Endothelial cell of umbilical vein (primary cell): ENCODE data around the gene FHIP1B. TPM values are rescaled to one million over a fixed set of nuclear protein-coding genes. Genes with fewer than 3 reads are reported as not detected.

ENCODE experiments used
- BruUV-seq: library from RNA; stranded (reverse); fragments of 400-500 nt; replicated peaks from 2 replicates; lab custom pipeline; 2021; lab: Mats Ljungman, UMichigan
- CTCF ChIA-PET: fragments of 300-600, 350-600 bp; sonication (Branson Sonifier 250); formaldehyde crosslinking; loops from one replicate; lab custom pipeline; 2021; ENCODE audit warnings: antibody characterized with exemption, inconsistent platforms; lab: Charles Lee
- POLR2A ChIA-PET: fragments of 300-600, 350-600 bp; sonication (Branson Sonifier 250); formaldehyde crosslinking; loops from one replicate; lab custom pipeline; 2021; ENCODE audit warnings: antibody characterized with exemption, inconsistent platforms; lab: Charles Lee
- DNase-seq: peaks from one replicate; pipeline ENCODE4 v3.0.0-alpha.2; 2011; ENCODE audit warnings: low read depth, low spot score
- FAIRE-seq: peaks from 2 replicates; lab custom pipeline; 2011; peaks lifted over from hg19 to GRCh38; lab: Jason Lieb, UNC
- H2AFZ ChIP-seq: 2 replicates; pipeline ENCODE4 v1.6.0; 2012; ENCODE audit warnings: low read depth, low read length, control low read depth, inconsistent platforms
- H3K27ac ChIP-seq: 2 replicates; pipeline ENCODE4 v1.5.1; 2011; ENCODE audit warnings: low read depth, mild to moderate bottlenecking, control low read depth, low read length, moderate library complexity; ENCODE audit not compliant: insufficient read depth
- H3K27me3 ChIP-seq, 2 experiments: 2 replicates each; pipeline versions ENCODE4 v1.6.0 to v1.6.1; 2011; ENCODE audit warnings: low read length in 2 of 2, mixed read lengths in 1 of 2; ENCODE audit not compliant: control insufficient read depth in 2 of 2, insufficient read depth in 2 of 2
- H3K36me3 ChIP-seq, 2 experiments: 2 replicates in 1 of 2; 3 replicates in 1 of 2; pipeline ENCODE4 v1.5.1; 2011; ENCODE audit warnings: low read length in 2 of 2, mild to moderate bottlenecking in 1 of 2, moderate library complexity in 1 of 2; ENCODE audit not compliant: control insufficient read depth in 2 of 2, insufficient read depth in 2 of 2; ENCODE audit errors: extremely low read depth in 1 of 2
- H3K4me1 ChIP-seq: 3 replicates; pipeline ENCODE4 v1.5.1; 2011; ENCODE audit warnings: mild to moderate bottlenecking, low read length; ENCODE audit not compliant: control insufficient read depth, insufficient read depth; ENCODE audit errors: extremely low read depth
- H3K4me2 ChIP-seq: 2 replicates; pipeline ENCODE4 v1.6.1; 2011; ENCODE audit warnings: low read length, control low read depth, mixed read lengths; ENCODE audit not compliant: insufficient read depth
- H3K4me3 ChIP-seq, 3 experiments: fragments of 200-600 bp in 1 of 3; sonication (generic), shearing (Covaris generic) in 1 of 3; replicated peaks in 1 of 3; 2 replicates each; pipeline ENCODE4 v1.5.1; 2011 to 2016; ENCODE audit warnings: control low read depth in 3 of 3, low read length in 3 of 3, mild to moderate bottlenecking in 2 of 3, inconsistent platforms in 1 of 3, low read depth in 1 of 3, moderate library complexity in 1 of 3; ENCODE audit not compliant: insufficient read depth in 1 of 3
- H3K79me2 ChIP-seq: 2 replicates; pipeline ENCODE4 v1.6.0; 2012; ENCODE audit warnings: low read length, inconsistent platforms; ENCODE audit not compliant: control insufficient read depth, insufficient read depth
- H3K9ac ChIP-seq: replicated peaks from 2 replicates; pipeline ENCODE3; 2011; ENCODE audit warnings: low read length, control low read depth; ENCODE audit not compliant: insufficient read depth; ENCODE audit errors: extremely low read depth
- H3K9me1 ChIP-seq: replicated peaks from 3 replicates; pipeline ENCODE4 v1.6.0; 2011; ENCODE audit warnings: mild to moderate bottlenecking, low read length; ENCODE audit not compliant: control insufficient read depth, insufficient read depth; ENCODE audit errors: extremely low read depth
- H3K9me3 ChIP-seq: replicated peaks from 2 replicates; pipeline ENCODE4 v1.5.1; 2012; ENCODE audit warnings: low read length, inconsistent platforms; ENCODE audit not compliant: control insufficient read depth, insufficient read depth
- H4K20me1 ChIP-seq: replicated peaks from 2 replicates; pipeline ENCODE3; 2011; ENCODE audit warnings: mild to moderate bottlenecking, low read length; ENCODE audit not compliant: control insufficient read depth, insufficient read depth; ENCODE audit errors: extremely low read depth
- EZH2 ChIP-seq: IDR thresholded peaks from 2 replicates; pipeline ENCODE4 v1.6.1; 2012; ENCODE audit warnings: borderline replicate concordance, low read depth, mild to moderate bottlenecking, moderate library complexity, low read length, inconsistent platforms; ENCODE audit not compliant: severe bottlenecking
- FOS ChIP-seq: IDR thresholded peaks from 2 replicates; pipeline ENCODE4 v1.6.1; 2011; ENCODE audit warnings: mild to moderate bottlenecking, low read length, moderate library complexity, borderline replicate concordance; ENCODE audit not compliant: insufficient read depth
- GATA2 ChIP-seq: IDR thresholded peaks from 2 replicates; pipeline ENCODE4 v1.7.0; 2011; ENCODE audit warnings: low read depth, mild to moderate bottlenecking, moderate library complexity, mixed read lengths, low read length; ENCODE audit not compliant: insufficient read length, insufficient read depth
- JUN ChIP-seq: IDR thresholded peaks from 2 replicates; pipeline ENCODE4 v1.6.1; 2011; ENCODE audit warnings: borderline replicate concordance, low read depth; ENCODE audit not compliant: insufficient read length, insufficient read depth
- MYC ChIP-seq: IDR thresholded peaks from one replicate; pipeline ENCODE4 v1.6.1; 2011; ENCODE audit warnings: mild to moderate bottlenecking, low read depth, low read length
- POLR2A ChIP-seq: IDR thresholded peaks from 2 replicates; pipeline ENCODE4 v1.6.1; 2012; ENCODE audit warnings: low read depth, mild to moderate bottlenecking, control low read depth, low read length
- POLR2AphosphoS5 ChIP-seq: IDR thresholded peaks from 2 replicates; pipeline ENCODE4 v1.6.1; 2012; ENCODE audit warnings: low read depth, mild to moderate bottlenecking, control low read depth, low read length, moderate library complexity; ENCODE audit not compliant: insufficient read depth
- dilution Hi-C: fragments of 300-500 bp; cut with MboI; formaldehyde crosslinking; loops from one replicate; pipeline ENCODE4 v1.15.0; 2019; ENCODE audit warnings: low sequenced_read_pairs; ENCODE audit not compliant: extremely low pct_ligation_motif_present
- intact Hi-C: fragments of 100-400 bp; cut with micrococcal nuclease; formaldehyde crosslinking; loops from one replicate; pipeline ENCODE4 v1.10.0; 2022
- polyA plus RNA-seq, 4 experiments: library from polyadenylated mRNA; depleted of rRNA in 3 of 4; stranded (reverse) in 3 of 4; unstranded in 1 of 4; fragments of >200 nt; gene quantifications; 2 replicates each; pipeline versions ENCODE4 v1.2.1 to v1.2.3, GENCODE V29; 2011 to 2012; ENCODE audit warnings: missing spikeins in 1 of 4
- total RNA-seq: library from RNA; stranded (reverse); gene quantifications from 2 replicates; pipeline ENCODE4 v1.2.3, GENCODE V29; 2021
- TF ChIP-seq, protein P1 (sequence below): IDR thresholded peaks from 2 replicates; pipeline ENCODE4 v1.6.1; 2011; ENCODE audit not compliant: insufficient read depth, insufficient read length
- TF ChIP-seq, protein P2 (sequence below), 2 donors: IDR thresholded peaks; 1 replicate in 1 of 2; 2 replicates in 1 of 2; pipeline ENCODE4 v1.5.1; 2011; ENCODE audit warnings: low read length in 2 of 2, mild to moderate bottlenecking in 2 of 2, moderate library complexity in 2 of 2, control low read depth in 1 of 2, inconsistent platforms in 1 of 2, low read depth in 1 of 2; ENCODE audit not compliant: insufficient read depth in 1 of 2; ENCODE audit errors: extremely low read depth in 1 of 2

FHIP1B gene
- total and polyA plus RNA-seq, 2 donors (not counting 3 experiments of a cell fraction or from before 2014, with no cell fraction given): 21.3 to 50.1 TPM

DNA sequence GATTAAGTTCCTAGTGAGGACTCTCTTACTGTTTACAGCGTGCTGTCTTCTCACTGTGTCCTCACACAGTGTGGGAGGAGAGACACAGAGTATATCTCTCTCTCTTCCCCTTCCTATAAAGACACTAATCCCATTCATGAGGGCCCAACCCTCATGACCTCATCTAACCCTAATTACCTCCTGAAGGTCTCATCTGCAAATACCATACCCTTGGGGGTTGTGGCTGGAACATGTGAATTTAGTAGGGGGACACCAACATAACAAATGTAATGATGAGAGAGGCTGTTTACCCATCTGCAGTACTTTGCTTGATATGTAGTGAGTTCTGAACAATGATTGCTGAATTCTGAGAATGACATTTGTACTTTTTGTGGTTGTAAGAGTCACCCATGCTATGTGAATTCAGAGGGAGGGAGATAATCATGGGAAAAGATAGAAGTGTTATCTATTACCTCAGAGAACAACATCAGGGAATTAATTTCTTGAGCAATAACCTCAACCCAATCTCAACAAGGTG, 40.3 kb downstream of the FHIP1B start:
- POLR2A ChIA-PET: no interaction called here
- peaks cover 0 to 5% of the 10 kb centered on the region in 2 experiments for H3K27me3 ChIP-seq
- H3K4me1 ChIP-seq: no peaks in the 10 kb centered on the region
- no peak for TF ChIP-seq FOS
- no peak for TF ChIP-seq POLR2A
- no peak for TF ChIP-seq POLR2AphosphoS5
- no peak for TF ChIP-seq EZH2
- no peak for TF ChIP-seq JUN
- TF ChIP-seq, protein P1, sequence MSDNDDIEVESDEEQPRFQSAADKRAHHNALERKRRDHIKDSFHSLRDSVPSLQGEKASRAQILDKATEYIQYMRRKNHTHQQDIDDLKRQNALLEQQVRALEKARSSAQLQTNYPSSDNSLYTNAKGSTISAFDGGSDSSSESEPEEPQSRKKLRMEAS: no peak
- TF ChIP-seq, protein P2, sequence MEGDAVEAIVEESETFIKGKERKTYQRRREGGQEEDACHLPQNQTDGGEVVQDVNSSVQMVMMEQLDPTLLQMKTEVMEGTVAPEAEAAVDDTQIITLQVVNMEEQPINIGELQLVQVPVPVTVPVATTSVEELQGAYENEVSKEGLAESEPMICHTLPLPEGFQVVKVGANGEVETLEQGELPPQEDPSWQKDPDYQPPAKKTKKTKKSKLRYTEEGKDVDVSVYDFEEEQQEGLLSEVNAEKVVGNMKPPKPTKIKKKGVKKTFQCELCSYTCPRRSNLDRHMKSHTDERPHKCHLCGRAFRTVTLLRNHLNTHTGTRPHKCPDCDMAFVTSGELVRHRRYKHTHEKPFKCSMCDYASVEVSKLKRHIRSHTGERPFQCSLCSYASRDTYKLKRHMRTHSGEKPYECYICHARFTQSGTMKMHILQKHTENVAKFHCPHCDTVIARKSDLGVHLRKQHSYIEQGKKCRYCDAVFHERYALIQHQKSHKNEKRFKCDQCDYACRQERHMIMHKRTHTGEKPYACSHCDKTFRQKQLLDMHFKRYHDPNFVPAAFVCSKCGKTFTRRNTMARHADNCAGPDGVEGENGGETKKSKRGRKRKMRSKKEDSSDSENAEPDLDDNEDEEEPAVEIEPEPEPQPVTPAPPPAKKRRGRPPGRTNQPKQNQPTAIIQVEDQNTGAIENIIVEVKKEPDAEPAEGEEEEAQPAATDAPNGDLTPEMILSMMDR (IDR thresholded peaks at IDR 0.05; ENCODE audit: extremely low read depth in 1 of 2, insufficient read depth in 1 of 2, low read depth in 1 of 2, low read length in 2 of 2): no peak
- no peak for TF ChIP-seq GATA2
- no peak for TF ChIP-seq MYC
- no peak overlapping the region for H3K4me3 ChIP-seq
- CTCF ChIA-PET: no interaction called here
- no peaks in the 10 kb centered on the region for H3K9me1 ChIP-seq
- no peak overlapping the region for H3K9ac ChIP-seq
- FAIRE-seq: no peak
- dilution Hi-C loops: no loop called here
- H3K27ac ChIP-seq: no peak overlapping the region
- no TSS peak for BruUV-seq
- no peaks in the 10 kb centered on the region for H3K36me3 ChIP-seq
- no peaks in the 10 kb centered on the region for H4K20me1 ChIP-seq
- no peak overlapping the region for H3K4me2 ChIP-seq
- H2AFZ ChIP-seq: no peak overlapping the region
- no peaks in the 10 kb centered on the region for H3K79me2 ChIP-seq
- no peaks in the 10 kb centered on the region for H3K9me3 ChIP-seq
- no peak for DNase-seq
- intact Hi-C loops: no loop called here
